Astrocyte (in vitro differentiated cells and primary cell): Measurements from ENCODE around the gene RPS27A.

Source experiments
- CTCF ChIP-seq: IDR thresholded peaks from 2 replicates; pipeline ENCODE4 v1.5.1; 2011; ENCODE audit warnings: low read depth, mild to moderate bottlenecking, inconsistent platforms, low read length, moderate library complexity; ENCODE audit not compliant: insufficient read depth
- EZH2 ChIP-seq: IDR thresholded peaks from 2 replicates; pipeline ENCODE4 v1.6.1; 2012; ENCODE audit warnings: mild to moderate bottlenecking, low read length, inconsistent platforms; ENCODE audit not compliant: insufficient read depth

DNA sequence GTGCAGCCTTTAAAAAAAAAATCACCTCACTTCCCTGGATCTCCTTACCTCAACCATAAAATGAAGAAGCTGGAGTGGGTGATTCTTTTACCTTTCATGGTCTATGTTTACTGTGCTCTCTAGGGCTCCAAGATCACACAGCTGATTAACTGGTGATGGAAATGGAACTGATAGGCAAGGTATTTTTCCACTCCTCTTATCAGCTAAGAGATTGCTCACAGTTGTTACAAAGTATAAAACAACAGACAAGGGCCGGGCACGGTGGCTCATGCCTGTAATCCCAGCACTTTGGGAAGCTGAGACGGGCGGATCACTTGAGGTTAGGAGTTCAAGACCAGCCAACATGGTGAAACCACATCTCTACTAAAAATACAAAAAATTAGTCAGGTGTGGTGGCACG, 14.5 kb downstream of the RPS27A start:
- TF ChIP-seq EZH2 (no peak), CTCF (no peak)
